ENCODE results near the gene NMS. TPM values are rescaled to one million over a fixed set of nuclear protein-coding genes. Genes with fewer than 3 reads are reported as not detected.

Gene NMS
- total RNA-seq, 2 experiments from 2014 or later, result not detected

DNA sequence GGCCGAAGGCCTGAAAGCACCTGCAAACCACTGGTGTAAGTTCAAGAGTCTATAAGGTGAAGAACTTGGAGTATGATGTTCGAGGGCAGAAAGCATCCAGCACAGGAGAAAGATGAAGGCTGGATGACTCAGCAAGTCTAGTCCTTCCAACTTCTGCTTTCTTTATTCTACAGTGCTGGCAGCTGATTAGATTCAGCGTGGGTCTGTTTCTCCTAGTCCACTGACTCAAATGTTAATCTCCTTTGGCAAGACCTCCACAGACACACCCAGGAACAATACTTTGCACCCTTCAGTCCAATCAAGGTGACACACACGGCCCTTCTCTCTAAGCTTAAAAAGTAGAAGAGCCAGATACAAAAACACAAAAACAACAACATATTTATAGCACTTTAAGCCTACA is 43.4 kb downstream of the NMS start:
- H3K27me3 Mint-ChIP-seq, result no peaks in the 10 kb centered on the region
- H3K27ac Mint-ChIP-seq, result no peak overlapping the region
- no peaks in the 10 kb centered on the region for H3K36me3 Mint-ChIP-seq (ENCODE audit: low read depth)
- ChIA-PET CTCF (no interaction called here), POLR2A (no interaction called here)
- H3K4me3 Mint-ChIP-seq, result no peak overlapping the region
- DNase-seq, result no peak
- no peaks in the 10 kb centered on the region for H3K4me1 Mint-ChIP-seq
- H3K9me3 Mint-ChIP-seq, result peaks cover 2% of the 10 kb centered on the region

DNA sequence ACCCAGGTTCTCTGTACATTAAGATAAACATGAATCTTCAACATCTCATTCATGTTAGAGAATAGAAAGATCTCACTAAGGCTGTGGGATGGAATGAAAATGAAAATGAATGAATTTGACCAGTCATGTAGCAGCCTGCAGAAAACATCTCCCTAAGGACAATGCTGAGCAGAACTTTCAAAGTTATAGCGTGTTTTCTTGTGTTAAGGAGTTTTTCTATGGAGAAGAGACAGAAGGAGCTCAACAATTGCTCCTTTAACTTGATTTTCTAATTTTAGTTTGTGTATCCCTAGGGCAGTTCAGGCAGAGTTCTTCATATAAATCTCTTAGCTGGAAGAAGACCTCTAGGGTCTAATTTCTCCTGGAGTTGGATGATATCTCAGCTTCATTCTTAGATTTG is 47.3 kb downstream of the NMS start:
- H3K27me3 Mint-ChIP-seq, result no peaks in the 10 kb centered on the region
- DNase-seq, result no peak
- H3K9me3 Mint-ChIP-seq, result no peaks in the 10 kb centered on the region
- H3K27ac Mint-ChIP-seq, result no peak overlapping the region
- no peaks in the 10 kb centered on the region for H3K4me1 Mint-ChIP-seq
- no peaks in the 10 kb centered on the region for H3K36me3 Mint-ChIP-seq (ENCODE audit: low read depth)
- no peak overlapping the region for H3K4me3 Mint-ChIP-seq
- ChIA-PET POLR2A (no interaction called here), CTCF (interaction anchor here (1.0 kb wide), 1 partner anchor 53 kb away, joined by 3 read pairs; no protein-coding TSS in a partner anchor)

DNA sequence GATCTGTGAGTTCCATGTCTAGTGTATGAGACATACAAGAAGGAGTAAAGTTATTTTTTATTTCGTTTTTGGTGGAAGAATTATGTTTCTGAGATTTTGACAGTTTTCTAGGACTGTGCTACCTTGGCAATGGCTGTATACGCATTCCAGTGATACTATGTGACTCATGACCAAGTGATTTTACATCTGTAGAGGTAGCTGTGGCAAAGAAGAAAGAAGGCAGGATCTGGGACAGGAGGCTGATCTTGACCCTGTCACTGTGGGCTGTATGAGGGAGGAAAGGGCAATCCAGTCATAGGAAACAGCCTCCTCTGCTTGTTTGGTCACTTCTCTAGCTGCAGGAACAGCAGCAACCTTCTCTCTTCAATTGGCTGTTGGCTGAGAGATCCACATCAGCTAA is 48.5 kb downstream of the NMS start:
- H3K27ac Mint-ChIP-seq, result no peak overlapping the region
- ChIA-PET CTCF (no interaction called here), POLR2A (no interaction called here)
- no peaks in the 10 kb centered on the region for H3K4me1 Mint-ChIP-seq
- no peak overlapping the region for H3K4me3 Mint-ChIP-seq
- no peaks in the 10 kb centered on the region for H3K9me3 Mint-ChIP-seq
- DNase-seq, result no peak
- H3K27me3 Mint-ChIP-seq, result no peaks in the 10 kb centered on the region
- H3K36me3 Mint-ChIP-seq (ENCODE audit: low read depth), result no peaks in the 10 kb centered on the region

DNA sequence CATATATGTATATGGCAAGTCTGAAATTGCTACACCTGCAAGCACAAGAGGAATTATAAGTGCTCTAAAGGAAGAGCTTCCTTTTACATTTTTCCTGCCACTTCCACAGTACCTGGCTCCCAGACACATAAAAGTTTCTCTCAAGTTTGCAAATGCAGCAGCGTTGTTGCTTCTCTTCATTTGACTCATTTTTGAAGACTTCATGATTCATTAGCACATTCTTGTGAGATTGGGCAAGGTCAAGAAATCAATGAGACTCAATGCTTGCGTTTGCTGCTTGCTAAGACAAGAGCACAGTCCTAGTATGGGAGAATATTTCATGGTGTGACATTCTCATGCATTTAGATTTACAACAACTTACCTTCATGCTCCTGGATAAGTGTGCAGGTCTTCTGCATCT is 49.9 kb downstream of the NMS start:
- no peak for DNase-seq
- ChIA-PET POLR2A (no interaction called here), CTCF (no interaction called here)
- H3K27ac Mint-ChIP-seq, result no peak overlapping the region
- H3K4me3 Mint-ChIP-seq, result no peak overlapping the region
- H3K36me3 Mint-ChIP-seq (ENCODE audit: low read depth), result no peaks in the 10 kb centered on the region
- H3K4me1 Mint-ChIP-seq, result no peaks in the 10 kb centered on the region
- no peaks in the 10 kb centered on the region for H3K27me3 Mint-ChIP-seq
- no peaks in the 10 kb centered on the region for H3K9me3 Mint-ChIP-seq

DNA sequence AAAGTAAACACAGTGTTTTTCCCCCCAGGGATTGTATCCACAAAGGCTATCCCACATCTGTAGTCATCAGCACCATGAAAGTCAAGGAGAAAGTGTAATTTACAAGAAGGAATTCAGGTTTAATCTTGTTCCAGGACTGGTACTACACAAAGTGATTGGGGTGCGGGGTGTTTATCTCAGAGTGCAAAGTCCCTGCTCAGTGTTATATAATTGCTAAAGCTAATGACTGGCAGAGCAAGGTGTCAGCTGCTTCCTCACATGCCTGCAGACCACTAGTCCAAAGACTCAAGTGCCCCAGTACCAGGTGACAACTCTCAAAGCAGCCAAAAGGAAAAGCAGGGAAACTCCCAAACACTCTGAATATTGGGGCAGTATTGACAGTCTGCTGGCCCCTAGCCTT is 52.1 kb downstream of the NMS start:
- no peaks in the 10 kb centered on the region for H3K9me3 Mint-ChIP-seq
- no peak for DNase-seq
- POLR2A ChIA-PET, result no interaction called here
- no peaks in the 10 kb centered on the region for H3K27me3 Mint-ChIP-seq
- H3K4me1 Mint-ChIP-seq, result no peaks in the 10 kb centered on the region
- H3K4me3 Mint-ChIP-seq, result no peak overlapping the region
- H3K27ac Mint-ChIP-seq, result no peak overlapping the region
- CTCF ChIA-PET, result no interaction called here
- no peaks in the 10 kb centered on the region for H3K36me3 Mint-ChIP-seq (ENCODE audit: low read depth)

DNA sequence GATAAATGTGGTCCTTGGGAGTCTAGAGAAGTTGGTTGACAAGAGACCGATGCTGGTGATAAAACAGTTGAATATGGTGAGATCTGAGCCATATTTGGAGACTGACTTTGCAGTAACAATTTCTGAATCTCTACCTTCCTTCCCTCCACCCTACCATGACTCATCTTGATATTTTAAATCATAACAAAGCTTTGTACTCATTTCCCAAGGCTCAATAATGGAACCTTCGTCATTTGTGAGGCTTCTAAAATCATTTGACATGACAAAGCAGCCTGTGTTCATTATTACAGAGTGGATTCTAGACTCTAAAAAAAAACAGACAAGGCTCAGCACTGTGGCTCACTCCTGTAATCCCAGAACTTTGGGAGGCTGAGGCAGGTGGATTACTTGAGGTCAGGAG is 54.0 kb downstream of the NMS start:
- no peak overlapping the region for H3K27ac Mint-ChIP-seq
- H3K27me3 Mint-ChIP-seq, result no peaks in the 10 kb centered on the region
- H3K4me1 Mint-ChIP-seq, result no peaks in the 10 kb centered on the region
- POLR2A ChIA-PET, result no interaction called here
- H3K4me3 Mint-ChIP-seq, result no peak overlapping the region
- CTCF ChIA-PET, result interaction anchor here (0.6 to 0.7 kb wide), 2 partner anchors 15 to 695 kb away, joined by 4 read pairs; no protein-coding TSS in a partner anchor
- no peaks in the 10 kb centered on the region for H3K9me3 Mint-ChIP-seq
- no peak for DNase-seq
- H3K36me3 Mint-ChIP-seq (ENCODE audit: low read depth), result no peaks in the 10 kb centered on the region

DNA sequence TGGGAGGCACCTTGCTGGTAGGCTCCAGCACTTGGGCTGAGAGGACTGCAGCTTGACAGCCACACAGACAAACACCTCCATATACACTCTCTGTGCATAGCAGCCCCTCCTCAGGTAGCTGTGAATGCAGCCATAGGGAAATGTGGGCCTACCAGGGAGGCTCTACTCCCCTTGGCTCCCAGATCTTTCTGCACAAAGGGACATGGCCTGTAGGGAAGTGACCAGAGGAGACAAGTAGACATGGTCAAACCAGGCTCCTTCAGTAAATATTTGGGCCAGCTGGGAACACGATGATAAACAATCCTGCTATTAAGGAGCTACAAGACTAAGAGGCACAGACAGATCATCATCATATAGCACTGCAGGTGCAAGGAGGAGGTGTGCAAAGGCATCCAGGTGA is 56.6 kb downstream of the NMS start:
- Mint-ChIP-seq H3K27ac (no peak overlapping the region), H3K4me3 (no peak overlapping the region), H3K36me3 (ENCODE audit: low read depth) (no peaks in the 10 kb centered on the region), H3K4me1 (peaks cover 2% of the 10 kb centered on the region), H3K9me3 (no peaks in the 10 kb centered on the region), H3K27me3 (no peaks in the 10 kb centered on the region)
- CTCF ChIA-PET, result interaction anchor here (2.3 kb wide), 1 partner anchor 12 kb away, joined by 8 read pairs; no protein-coding TSS in a partner anchor
- DNase-seq, result no peak
- POLR2A ChIA-PET, result interaction anchor here (0.6 kb wide), 1 partner anchor 71 kb away, joined by 3 read pairs; no protein-coding TSS in a partner anchor

DNA sequence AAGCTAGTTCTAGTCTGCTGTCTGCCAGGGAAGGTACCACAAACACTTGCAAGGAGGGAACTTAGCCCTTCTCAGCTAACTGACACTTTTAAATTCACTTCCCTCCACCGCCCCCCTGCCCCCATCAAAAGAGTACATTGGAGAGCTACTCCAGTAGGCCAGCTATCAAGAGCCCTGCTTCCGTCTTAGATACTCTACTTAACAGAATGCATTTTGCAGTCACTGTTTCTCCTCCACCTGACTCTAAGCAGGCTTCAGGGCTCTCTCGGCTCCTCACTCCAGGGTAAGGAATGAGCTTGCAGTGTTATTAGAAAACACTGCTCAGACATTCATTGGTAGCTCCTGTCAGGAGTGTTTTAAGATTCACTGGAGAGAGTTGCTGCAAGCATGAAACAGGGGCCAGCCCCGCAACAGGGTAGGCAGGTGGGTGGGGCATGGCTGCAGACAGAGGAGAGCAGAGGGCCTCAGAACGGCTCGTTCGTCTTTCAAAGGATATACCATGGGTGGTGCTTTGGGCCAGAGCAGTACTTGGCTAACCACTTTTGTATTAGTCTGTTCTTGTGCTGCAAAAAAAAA is 57.2 kb downstream of the NMS start:
- peaks cover 2% of the 10 kb centered on the region for H3K4me1 Mint-ChIP-seq
- H3K9me3 Mint-ChIP-seq, result no peaks in the 10 kb centered on the region
- H3K4me3 Mint-ChIP-seq, result no peak overlapping the region
- no peak for DNase-seq
- H3K36me3 Mint-ChIP-seq (ENCODE audit: low read depth), result no peaks in the 10 kb centered on the region
- H3K27me3 Mint-ChIP-seq, result no peaks in the 10 kb centered on the region
- H3K27ac Mint-ChIP-seq, result no peak overlapping the region
- ChIA-PET CTCF (interaction anchor here (0.6 to 2.3 kb wide), 2 partner anchors 12 to 14 kb away, joined by 3 to 8 read pairs; no protein-coding TSS in a partner anchor), POLR2A (interaction anchor here (0.6 kb wide), 1 partner anchor 72 kb away, joined by 3 read pairs; no protein-coding TSS in a partner anchor)

DNA sequence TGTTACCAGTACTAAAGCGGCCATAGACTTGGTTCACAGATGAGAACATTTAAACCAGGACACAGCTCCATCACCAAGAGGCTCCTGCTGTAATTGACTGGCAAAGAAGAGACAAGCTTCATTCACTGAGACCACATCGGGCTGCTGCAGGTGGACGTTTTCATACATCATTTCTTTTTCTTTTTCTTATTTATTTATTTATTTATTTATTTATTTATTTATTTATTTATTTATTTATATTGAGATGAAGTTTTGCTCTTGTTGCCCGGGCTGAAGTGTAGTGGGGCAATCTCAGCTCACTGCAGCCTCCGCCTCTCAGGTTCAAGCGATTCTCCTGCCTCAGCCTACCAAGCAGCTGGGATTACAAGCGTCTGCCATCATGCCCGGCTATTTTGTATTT is 58.9 kb downstream of the NMS start:
- POLR2A ChIA-PET, result no interaction called here

DNA sequence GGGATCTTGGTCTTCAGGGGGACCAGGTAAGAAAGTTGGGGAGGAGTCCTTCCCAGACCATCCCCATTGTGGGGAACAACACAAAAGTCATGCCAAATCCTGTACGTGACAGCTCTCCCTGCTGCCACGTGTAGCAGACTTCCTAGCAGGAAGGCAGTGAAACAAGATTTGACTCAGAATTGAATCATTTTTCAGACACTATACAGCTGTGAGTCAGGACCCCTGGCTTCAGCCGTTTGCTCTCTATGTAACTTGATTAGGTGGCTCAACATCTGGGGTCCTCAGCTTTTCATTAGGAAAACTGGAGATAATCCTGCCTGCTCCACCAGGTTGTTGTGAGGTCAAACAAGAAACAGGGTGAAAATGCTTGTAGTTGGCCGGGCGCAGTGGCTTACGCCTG is 59.6 kb downstream of the NMS start:
- Mint-ChIP-seq H3K27me3 (no peaks in the 10 kb centered on the region), H3K4me1 (peaks cover 2% of the 10 kb centered on the region), H3K4me3 (no peak overlapping the region), H3K36me3 (ENCODE audit: low read depth) (no peaks in the 10 kb centered on the region), H3K9me3 (no peaks in the 10 kb centered on the region), H3K27ac (no peak overlapping the region)
- ChIA-PET CTCF (no interaction called here), POLR2A (no interaction called here)
- DNase-seq, result no peak

More for the DNA sequence above, 58.9 kb downstream of the NMS start:
- H3K27me3 Mint-ChIP-seq, result no peaks in the 10 kb centered on the region
- peaks cover 2% of the 10 kb centered on the region for H3K4me1 Mint-ChIP-seq
- no peak overlapping the region for H3K4me3 Mint-ChIP-seq
- CTCF ChIA-PET, result no interaction called here
- no peak for DNase-seq
- H3K27ac Mint-ChIP-seq, result no peak overlapping the region
- no peaks in the 10 kb centered on the region for H3K9me3 Mint-ChIP-seq
- H3K36me3 Mint-ChIP-seq (ENCODE audit: low read depth), result no peaks in the 10 kb centered on the region

Other genes with a start within 250 kb of the NMS start
- under 1 TPM; 0.02 TPM for gene LONRF2, start 148.0 kb upstream of the NMS start, total RNA-seq
- gene CHST10, start 52.8 kb upstream of the NMS start, total RNA-seq, result 1 to 10 TPM; 2.6 to 3.1 TPM
- gene PDCL3, start 92.5 kb downstream of the NMS start, total RNA-seq, result 10 to 100 TPM; 34.2 to 38.9 TPM

Data from activated CD4-positive, alpha-beta T cell treated with anti-CD3 and anti-CD28 coated beads, Interleukin-2, amount 10 ng/mL, durations not matched to agents 7 days and 5 days (primary cell).